Chondrocyte (in vitro differentiated cells): ENCODE measurements around the gene BPTF. TPM values are rescaled to one million over a fixed set of nuclear protein-coding genes. Genes with fewer than 3 reads are reported as not detected.
"Not testable (repeated sequence)": the region's sequence is repeated elsewhere in the genome, so short reads cannot be mapped to it uniquely, and the experiment has no call there.

Experiments
- DNase-seq: peaks from one replicate; pipeline ENCODE4 v3.0.0; 2021; ENCODE audit warnings: mixed read lengths, low spot score
- H3K27ac Mint-ChIP-seq: one replicate; pipeline ENCODE4 v1.8.0; 2021; ENCODE audit warnings: mild to moderate bottlenecking, moderate library complexity, mixed read lengths; ENCODE audit not compliant: unreplicated experiment
- H3K27me3 Mint-ChIP-seq: 2 replicates; pipeline ENCODE4 v1.8.0; 2021; ENCODE audit warnings: low read depth, mixed read lengths
- H3K36me3 Mint-ChIP-seq: 2 replicates; pipeline ENCODE4 v1.8.0; 2021; ENCODE audit warnings: low read depth, mixed read lengths
- H3K4me1 Mint-ChIP-seq: 2 replicates; pipeline ENCODE4 v1.8.0; 2021; ENCODE audit warnings: low read depth, mild to moderate bottlenecking, mixed read lengths
- H3K4me3 Mint-ChIP-seq: one replicate; pipeline ENCODE4 v1.8.0; 2021; ENCODE audit warnings: mild to moderate bottlenecking, moderate library complexity, mixed read lengths; ENCODE audit not compliant: unreplicated experiment
- H3K9me3 Mint-ChIP-seq: 2 replicates; pipeline ENCODE4 v1.8.0; 2021; ENCODE audit warnings: low read depth, mixed read lengths
- total RNA-seq: library from RNA; stranded (reverse); gene quantifications from 3 replicates; pipeline ENCODE4 v1.2.1, GENCODE V29; 2021
- TF ChIP-seq, protein P1 (sequence below): fragments of 200-600 bp; sonication (generic); IDR thresholded peaks from 2 replicates; pipeline ENCODE4 v1.5.0; 2021; ENCODE audit warnings: antibody characterized with exemption, mild to moderate bottlenecking, moderate library complexity

Gene BPTF
- total RNA-seq, 1 donor from 2014 or later, result 75.7 TPM

DNA sequence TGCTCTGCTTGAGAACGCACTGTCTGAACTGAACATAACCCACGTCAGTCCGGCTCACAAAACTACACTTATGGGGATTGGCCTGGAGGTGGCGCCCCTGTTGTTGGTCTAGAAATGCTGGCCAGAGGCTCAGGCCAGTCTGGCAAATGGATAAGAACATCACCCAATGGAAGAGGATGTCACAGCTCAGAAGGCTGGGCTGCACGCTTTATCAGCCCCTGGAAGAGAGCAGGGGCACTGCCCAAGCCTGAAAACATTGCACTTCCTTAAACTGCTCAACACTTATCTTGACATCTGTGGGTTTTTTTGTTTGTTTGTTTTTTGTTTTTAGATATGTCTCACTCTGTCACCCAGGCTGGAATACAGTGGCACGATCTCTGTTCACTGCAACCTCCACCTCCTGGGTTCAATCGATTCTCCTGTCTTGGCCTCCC lies 24.8 kb upstream of the BPTF start:
- TF ChIP-seq, protein P1, sequence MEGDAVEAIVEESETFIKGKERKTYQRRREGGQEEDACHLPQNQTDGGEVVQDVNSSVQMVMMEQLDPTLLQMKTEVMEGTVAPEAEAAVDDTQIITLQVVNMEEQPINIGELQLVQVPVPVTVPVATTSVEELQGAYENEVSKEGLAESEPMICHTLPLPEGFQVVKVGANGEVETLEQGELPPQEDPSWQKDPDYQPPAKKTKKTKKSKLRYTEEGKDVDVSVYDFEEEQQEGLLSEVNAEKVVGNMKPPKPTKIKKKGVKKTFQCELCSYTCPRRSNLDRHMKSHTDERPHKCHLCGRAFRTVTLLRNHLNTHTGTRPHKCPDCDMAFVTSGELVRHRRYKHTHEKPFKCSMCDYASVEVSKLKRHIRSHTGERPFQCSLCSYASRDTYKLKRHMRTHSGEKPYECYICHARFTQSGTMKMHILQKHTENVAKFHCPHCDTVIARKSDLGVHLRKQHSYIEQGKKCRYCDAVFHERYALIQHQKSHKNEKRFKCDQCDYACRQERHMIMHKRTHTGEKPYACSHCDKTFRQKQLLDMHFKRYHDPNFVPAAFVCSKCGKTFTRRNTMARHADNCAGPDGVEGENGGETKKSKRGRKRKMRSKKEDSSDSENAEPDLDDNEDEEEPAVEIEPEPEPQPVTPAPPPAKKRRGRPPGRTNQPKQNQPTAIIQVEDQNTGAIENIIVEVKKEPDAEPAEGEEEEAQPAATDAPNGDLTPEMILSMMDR, result peak; percentile 81
- no peak overlapping the region for H3K4me3 Mint-ChIP-seq
- H3K36me3 Mint-ChIP-seq, result no peaks in the 10 kb centered on the region
- H3K4me1 Mint-ChIP-seq, result no peaks in the 10 kb centered on the region
- H3K27ac Mint-ChIP-seq, result no peak overlapping the region
- no peak for DNase-seq
- no peaks in the 10 kb centered on the region for H3K9me3 Mint-ChIP-seq
- H3K27me3 Mint-ChIP-seq, result peaks cover 5% of the 10 kb centered on the region

DNA sequence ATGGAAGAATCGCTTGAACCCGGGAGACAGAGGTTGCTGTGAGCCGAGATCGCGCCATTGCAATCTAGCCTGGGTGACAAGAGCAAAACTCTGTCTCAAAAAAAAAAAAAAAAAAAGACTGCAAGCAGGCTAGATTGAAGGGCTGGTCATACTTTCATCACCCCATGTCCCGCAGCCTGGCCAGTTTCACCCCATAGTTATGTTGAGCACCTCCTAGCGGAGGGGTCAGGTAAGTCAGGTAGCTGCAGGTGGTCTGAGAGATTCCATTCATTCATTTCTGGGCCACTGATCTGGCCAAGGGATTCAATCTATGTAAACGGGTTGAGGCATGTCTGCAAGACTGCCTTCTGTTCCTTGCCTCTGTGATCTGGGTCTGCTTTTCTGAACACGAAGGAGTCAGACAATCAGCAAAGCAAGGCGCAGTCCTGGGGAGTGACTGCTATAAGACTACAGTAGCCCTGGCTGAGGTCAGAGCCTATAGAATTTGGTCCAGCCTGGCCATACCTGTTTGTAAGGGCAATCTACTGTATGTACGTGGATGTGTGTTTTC lies 23.6 kb upstream of the BPTF start:
- H3K9me3 Mint-ChIP-seq, result no peaks in the 10 kb centered on the region
- no peaks in the 10 kb centered on the region for H3K4me1 Mint-ChIP-seq
- no peak overlapping the region for H3K4me3 Mint-ChIP-seq
- no peaks in the 10 kb centered on the region for H3K36me3 Mint-ChIP-seq
- DNase-seq, result no peak
- H3K27ac Mint-ChIP-seq, result no peak overlapping the region
- peaks cover 5% of the 10 kb centered on the region for H3K27me3 Mint-ChIP-seq
- TF ChIP-seq, protein P1, result no peak

DNA sequence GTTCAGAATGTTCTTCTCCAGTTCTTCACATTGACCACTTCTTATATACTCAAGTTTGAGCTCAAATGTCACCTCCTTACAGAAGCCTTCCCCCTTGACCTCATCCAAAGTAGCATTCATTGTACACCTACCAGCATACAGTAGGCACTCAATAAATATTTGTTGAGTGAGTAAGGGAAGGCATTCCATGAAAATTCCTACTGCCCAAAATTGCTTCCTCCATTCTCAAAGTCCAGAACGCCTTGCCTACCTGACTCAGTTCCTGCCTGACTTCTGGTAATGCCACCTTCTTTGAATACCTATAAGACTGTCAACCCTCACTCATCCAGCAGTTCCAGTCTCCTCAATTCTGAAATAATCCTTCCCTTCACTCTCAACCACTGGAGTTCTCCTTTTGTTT lies 14.8 kb upstream of the BPTF start:
- no peaks in the 10 kb centered on the region for H3K27me3 Mint-ChIP-seq

DNA sequence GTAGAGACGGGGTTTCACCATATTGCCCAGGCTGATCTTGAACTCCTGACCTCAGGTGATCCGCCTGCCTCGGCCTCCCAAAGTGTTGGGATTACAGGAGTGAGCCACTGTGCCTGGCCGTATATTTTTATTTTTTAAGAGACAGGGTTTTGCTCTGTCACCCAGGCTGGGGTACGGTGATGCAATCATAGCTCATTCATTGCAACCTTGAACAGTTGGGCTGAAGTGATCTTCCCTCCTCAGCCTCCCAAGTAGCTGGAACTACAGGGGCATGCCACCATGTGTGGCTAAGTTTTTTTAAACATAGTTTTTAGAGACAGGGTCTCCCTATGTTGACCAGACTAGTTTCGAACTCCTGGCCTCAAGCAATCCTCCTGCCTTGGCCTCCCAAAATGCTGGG lies 12.9 kb upstream of the BPTF start:
- H3K9me3 Mint-ChIP-seq, H3K27me3 Mint-ChIP-seq, H3K27ac Mint-ChIP-seq, H3K4me3 Mint-ChIP-seq, H3K4me1 Mint-ChIP-seq, DNase-seq, H3K36me3 Mint-ChIP-seq: not testable (repeated sequence)

More for the DNA sequence above, 14.8 kb upstream of the BPTF start:
- no peak overlapping the region for H3K4me3 Mint-ChIP-seq
- H3K27ac Mint-ChIP-seq, result no peak overlapping the region
- DNase-seq, result no peak
- H3K4me1 Mint-ChIP-seq, result peaks cover 4% of the 10 kb centered on the region
- TF ChIP-seq, protein P1, result no peak
- no peaks in the 10 kb centered on the region for H3K36me3 Mint-ChIP-seq
- no peaks in the 10 kb centered on the region for H3K9me3 Mint-ChIP-seq

DNA sequence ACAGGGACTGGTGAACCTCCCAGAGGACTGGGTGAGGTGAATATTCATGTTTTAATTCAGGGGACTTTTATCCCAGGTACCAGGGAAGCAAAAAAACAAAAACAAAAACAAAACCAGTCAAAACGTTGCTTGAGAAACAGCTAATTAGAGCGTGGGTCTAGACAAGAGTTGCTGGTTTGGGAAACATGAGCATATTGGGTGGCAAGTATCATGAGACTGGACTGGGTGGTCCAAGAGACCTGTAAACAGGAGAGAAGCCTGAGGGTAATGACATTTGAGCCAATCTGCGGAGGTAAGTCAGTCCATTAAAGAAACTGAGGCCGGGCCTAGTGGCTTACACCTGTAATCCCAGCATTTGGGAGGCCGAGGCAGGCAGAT lies 11.5 kb upstream of the BPTF start:
- Mint-ChIP-seq H3K4me1 (peaks cover 4% of the 10 kb centered on the region), H3K4me3 (no peak overlapping the region), H3K36me3 (no peaks in the 10 kb centered on the region), H3K9me3 (no peaks in the 10 kb centered on the region), H3K27ac (no peak overlapping the region), H3K27me3 (no peaks in the 10 kb centered on the region)
- no peak for DNase-seq
- TF ChIP-seq, protein P1, result no peak
